Measurements from ENCODE around the gene PPP2R5C.

The PPP2R5C gene

DNA sequence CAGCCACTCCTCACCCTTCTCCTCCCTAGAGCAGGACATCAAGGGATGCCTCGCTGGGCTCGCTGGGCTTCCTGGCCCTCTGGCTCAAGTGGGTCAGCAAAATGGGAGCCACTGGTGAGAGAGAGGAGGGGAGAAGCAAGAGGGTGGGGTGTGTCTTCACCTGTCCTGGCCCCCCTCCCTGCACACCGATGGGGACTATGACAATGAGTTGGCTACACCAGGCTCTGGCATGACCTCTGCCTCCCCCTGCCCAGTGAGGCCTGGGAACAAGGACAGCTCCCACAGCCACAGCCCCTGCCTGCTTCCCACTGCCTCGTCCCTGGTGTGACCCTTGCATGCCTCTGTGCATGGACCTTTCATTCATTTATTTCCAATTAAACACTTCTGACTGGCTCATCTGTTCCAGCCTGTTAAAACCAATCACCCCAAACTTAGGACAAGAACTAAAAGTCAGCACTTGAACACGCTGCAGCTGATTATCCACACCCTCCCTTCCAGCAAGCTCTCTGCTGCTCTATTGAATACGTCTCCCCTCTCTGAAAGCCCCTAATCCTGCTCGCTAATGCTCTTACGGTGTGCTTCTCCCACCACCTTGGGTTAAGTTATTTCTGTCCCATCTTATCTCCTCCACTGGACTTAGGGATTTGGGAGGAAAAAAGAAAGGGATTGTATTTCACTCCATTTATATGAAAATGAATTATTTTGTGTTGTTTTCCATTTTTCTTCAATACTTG lies 5.8 kb upstream of the PPP2R5C start:
- DNase-seq (ENCODE audit: low spot score) = no peak

DNA sequence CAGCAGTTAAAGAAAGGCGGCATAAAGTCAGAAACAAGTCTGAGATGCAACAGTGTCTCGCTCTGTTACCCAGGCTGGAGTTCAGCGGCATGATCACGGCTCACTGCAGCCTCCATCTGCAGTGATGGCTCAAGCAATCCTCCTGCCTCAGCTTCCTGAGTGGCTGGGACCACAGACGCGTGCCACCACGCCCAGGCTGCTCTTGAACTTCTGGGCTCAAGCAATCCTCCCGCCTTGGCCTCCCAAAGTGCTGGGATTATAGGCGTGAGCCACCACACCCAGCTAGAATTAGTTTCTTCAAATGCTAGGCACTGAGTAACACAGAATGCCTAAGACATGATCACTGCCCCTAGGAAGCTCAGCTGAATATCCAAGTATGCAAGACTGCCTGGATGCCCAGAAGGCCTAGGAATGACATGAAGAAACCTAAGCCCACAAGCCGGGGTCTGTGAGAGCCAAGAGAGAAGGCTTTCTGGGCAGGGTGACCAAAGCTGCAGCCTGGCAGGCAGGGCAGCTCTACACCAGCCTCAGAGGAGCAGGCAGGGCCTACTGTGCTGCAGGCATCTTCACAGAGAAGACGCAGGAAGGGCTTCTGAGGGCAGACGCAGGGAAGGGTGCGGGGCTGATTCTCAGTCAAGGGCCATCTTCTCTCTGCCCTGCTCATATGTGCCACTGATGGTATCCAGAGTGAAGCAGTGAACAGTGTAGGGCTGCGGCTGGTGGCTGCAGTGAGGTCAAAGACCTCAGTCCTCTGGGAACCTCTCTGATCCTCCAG lies 4.3 kb upstream of the PPP2R5C start:
- no peak for DNase-seq (ENCODE audit: low spot score)

DNA sequence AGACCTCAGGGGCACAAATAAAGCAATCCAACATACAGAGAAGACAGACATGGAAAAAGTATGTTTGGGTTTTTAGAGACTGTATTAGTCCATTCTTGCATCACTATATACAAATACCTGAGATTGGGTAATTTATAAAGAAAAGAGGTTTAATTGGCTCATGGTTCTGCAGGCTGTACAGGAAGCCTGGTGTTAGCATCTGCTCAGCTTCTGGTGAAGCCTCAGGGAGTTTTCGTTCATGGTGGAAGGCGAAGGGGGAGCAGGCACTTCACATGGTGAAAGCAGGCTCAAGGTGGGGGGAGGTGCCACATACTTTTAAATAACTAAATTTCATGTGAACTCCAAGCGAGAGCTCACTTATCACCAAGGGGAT lies 3.7 kb upstream of the PPP2R5C start:
- no peak for DNase-seq (ENCODE audit: low spot score)

DNA sequence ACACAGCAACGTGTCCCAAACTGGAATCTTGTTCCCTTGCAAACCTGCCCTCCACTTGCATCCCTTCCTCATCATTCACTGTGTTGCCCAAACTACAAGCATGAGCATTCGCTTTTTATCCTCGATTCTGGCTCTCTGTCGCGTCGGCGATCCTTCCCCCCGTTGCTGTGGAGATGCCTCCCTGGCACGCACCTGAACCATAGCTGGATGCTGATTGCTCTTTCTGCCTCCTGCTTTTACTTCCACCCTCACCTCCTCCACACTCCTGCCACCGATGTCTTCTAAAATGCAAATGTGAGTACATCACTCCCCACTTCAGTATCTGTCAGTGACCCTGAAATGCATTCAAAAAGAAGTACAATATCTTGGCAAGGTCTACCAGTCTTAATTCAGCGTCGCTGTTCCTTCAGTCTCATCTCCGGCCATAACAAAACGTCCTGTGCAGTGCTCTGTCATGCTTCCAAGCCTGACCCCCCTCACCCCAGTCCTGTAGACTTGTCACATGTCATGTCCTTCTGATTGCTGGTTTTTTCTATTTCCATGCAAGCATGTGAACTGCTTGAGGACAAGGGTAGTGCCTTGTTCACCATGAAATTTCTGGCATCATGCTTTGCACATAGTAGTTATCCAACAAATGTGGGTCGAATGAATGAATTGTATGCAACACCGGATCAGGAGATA lies 2.5 kb upstream of the PPP2R5C start:
- DNase-seq (ENCODE audit: low spot score) = no peak

DNA sequence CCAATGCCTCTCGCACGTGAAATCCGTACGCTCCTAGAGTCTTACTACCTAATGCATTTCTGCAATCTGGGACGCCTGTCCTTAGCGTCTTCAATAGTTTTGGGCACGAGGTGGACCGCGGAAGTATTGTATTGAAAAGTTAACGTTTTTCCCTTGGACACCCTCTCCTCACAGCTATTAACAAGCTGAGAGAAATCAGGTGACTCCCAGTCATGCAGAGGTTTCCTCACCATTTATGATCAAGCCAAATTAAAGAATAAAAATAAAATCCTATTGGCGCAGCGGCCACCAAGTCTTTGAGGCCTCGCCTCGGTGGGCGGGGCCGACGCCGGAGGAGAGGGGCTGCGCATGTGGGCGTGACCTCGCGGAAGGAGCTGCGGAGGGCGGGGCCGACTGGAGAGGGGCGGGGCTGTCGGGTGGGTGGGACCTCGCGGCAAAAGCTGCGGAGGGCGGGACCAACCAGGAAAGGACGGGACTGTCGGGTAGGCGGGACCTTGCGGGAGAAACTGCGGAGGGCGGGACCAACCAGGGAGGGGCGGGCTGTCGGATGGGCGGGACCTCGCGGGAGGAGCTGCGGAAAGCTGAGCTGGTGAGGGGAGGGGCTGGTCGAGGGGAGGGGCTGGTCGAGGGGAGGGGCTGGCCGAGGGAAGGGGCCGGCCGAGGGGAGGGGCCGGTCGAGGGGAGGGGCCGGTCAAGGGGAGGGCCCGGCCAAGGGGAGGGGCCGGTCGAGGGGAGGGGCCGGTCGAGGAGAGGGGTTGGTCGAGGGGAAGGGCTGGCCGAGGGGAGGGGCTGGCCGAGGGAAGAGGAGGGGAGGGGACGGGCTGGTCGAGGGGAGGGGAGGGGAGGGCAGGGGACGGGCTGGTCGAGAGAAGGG lies 1.1 kb upstream of the PPP2R5C start:
- peak; percentile 98 for DNase-seq (ENCODE audit: low spot score)

DNA sequence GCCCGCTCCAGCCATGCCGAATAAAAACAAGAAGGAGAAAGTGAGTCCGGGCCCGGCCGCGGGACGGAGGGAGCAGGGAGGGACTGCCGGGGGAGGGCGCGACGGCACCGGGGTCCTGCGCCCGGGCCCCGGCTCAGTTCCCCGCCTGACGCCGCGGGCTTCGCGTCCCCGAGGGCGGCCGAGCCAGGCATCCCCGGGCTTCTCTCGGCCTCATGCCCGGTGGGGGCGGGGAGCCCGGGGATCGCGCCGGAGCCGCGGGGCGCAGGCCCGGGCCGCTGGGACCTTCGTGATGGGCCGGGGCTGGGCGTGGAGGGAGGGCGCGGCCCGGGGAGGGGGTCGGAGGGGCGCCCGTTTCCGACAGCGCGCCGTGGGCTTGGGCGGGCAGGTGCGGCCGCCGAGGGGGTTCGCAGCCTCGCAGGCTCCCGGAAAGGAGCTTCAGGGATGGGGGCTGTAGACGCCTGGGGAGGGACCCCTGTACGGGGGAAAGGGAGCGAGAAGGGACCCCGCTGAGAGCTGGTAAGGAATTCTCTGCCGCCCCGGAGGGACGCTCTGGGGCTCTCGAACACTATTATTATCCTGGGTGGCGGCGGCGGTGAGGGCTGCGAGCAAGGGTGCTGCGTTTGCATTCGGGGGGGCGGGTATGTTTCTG lies 496 bp downstream of the PPP2R5C start:
- peak; percentile 73 for DNase-seq (ENCODE audit: low spot score)

DNA sequence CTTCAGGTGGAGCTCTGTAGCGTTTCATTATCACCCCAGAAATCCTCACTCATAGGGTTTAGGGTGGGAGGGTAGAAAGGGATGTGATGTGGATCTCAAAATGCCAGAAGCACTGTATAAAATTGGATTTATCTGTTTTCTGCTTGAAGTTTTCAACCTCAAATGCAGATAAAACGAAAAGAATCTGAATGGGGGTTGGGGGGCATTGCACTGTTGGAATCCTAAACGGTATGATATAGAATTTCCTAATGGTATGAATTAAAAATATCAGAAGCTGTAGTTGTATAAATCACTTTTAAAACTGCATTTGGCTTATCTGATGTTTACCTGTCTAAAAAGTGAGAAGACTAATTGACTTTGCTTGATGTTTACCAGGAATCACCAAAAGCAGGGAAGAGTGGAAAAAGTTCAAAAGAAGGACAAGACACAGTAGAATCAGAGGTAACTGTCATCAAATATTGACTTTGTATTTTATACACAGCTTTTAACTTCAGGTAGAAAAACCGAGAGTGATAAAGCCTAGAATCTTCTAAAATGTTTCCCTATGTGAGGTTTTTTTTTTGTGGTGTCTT lies 1.1 kb downstream of the PPP2R5C start:
- DNase-seq (ENCODE audit: low spot score) = no peak

DNA sequence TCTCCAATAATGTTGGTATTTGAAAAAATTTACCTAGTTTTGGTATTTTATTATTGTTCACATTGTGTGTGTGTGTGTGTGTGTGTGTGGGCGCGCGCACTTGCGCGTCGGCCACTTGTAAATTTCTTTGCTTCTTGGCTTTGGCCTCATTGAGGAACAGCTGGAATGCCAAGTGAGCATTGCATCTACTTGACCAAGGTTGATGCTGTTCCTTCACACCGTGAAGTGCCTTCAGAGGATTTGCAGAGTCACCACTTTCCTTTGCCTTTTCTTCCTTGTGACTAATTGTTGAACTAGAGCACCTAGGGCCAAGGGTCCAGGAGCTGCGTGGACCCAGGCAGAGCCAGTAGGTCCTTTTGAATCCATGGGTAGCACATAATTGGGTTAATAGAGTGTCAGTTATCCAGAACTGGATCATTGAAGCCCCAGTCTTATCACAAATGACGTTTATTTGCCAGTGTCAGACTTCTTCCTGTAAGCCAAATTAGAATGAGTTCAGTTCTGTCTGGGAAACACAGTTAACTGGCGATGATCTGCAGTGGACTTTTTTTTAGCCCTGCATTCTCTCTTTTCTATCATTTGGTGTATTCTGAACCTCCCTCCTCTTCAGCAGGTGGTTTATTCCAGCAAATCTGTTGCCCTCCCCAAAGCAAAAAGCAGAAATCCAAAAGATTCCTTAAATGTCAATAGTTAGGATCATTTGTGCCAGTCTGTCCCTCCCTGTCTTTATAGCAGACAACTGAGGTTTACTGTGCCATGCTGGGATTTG lies 2.6 kb downstream of the PPP2R5C start:
- no peak for DNase-seq (ENCODE audit: low spot score)

DNA sequence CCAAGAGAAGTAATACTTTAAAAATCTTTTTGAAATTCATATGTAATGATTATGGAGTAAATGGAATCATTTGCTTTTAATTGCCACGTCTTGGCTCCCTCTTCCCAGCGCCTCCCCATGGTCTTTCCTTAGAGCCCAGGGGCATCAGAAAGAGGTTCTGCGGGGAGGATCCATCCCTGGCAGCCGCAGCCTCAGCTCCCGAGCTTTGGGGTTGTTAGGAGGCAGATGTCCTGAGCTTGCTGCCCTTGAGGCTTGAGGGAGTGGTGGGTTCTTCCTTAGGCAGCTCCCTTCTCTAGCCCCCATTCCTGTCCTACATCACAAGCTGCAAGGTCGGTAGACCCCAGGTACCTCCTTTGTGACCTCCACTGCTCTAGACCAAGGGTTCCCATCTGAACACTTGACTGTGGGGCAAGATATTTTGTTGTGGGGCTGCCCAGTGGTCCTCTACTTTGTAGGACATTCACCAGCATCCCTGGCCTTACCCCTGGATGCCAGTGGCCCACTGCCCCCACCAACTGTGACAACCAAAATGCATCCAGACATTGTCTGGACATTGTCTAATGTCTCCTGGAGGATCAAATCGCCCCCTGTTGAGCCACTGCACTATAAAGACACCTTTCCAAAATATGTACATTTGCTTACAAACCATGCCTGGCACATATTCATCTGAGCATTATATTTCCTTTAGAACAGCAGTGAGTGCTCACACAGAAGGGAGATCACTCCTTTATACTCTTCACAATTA lies 6.3 kb downstream of the PPP2R5C start:
- no peak for DNase-seq (ENCODE audit: low spot score)

DNA sequence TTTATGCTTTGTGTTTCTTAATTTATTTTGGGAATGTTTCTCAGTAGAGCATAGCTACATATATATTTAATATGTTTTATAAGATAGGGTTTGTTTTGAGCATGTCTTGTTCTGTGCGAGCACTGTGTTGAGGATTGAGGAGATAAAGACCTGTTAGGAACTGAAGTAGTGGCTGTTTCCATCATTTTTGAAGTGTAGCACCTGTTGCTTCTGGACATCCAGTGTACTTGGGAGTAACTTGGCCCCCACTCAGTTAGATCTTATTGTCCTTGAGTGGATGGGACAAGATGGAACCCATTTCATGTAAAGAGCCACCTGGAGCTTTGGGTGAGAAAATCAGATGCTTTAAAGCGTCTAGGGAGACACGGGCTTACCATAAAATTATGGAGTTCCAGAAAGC lies 8.7 kb downstream of the PPP2R5C start:
- no peak for DNase-seq (ENCODE audit: low spot score)

DNA sequence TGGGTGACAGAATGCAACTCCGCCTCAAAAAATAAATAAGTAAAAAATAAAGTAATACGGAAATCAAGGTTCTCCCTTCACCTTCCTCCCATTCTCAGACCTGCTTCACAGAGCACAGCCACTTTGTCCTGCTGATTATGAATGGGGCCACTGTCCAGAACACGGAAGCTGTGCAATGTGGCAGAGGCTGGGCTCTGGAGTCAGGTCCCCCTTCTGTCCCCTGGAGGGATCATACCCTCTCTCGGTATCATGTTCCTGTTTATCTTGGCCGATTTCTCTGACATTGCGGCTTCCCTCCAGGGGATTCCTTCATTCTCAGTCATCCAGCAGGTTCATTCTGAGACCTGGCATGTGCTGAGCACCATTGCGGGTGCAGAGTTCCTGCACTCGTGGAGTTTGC lies 11.3 kb downstream of the PPP2R5C start:
- DNase-seq (ENCODE audit: low spot score) = no peak

DNA sequence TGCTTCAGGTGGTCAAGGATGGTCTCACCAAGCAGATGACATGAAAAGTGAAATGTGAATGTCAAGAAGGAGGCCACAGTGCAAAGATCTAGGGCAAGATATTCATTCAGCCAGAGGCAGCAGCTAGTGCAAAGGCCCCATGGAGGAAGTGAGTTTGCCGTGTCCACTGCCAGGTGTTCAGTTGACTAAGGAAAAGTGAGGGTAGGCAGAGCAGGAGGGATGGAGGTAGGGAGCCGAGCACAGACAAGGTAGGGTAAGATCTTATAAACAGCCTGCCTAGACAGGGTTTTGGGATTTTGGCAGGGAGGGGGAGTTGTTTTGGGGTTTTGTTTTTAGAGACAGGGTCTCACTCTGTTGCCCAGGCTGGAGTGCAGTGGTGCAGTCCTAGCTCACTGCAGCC lies 11.9 kb downstream of the PPP2R5C start:
- no peak for DNase-seq (ENCODE audit: low spot score)

DNA sequence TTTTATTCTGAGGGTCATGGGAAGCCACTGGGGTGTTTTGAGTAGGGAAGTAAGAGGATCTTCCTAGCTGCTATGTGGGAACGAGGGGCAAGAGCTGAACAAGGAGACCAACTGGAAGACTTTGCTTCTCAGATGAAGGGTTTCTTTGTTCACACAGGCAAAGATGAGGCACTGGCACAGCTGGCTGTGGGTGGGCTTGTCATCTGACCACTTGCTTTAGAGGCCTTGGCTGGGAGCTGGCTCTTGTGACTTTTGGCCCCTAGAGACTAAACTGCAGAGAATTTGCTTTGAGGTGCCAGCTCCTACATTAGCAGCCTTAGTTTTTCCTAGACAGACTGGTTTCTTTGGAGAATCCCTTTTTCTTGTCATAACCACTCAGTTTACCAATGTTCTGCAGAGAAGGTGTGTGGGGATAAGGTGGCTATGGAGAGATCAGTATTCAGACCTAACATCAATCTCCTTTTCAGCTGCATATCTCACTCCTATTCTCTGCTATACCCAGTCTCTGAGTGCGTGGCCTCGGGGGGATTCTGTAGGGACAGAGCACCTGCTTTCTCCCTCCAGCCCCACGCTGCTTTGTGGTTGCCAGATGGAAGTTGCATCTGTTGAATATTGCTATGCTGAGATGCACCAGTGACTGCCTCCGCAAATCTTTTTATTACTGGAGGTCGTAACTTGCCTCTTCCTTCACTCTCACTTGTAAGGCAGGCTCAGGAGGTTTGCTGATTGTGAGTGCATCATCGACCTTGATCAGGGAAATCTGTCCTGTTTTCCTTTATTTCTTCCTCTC lies 12.7 kb downstream of the PPP2R5C start:
- no peak for DNase-seq (ENCODE audit: low spot score)

DNA sequence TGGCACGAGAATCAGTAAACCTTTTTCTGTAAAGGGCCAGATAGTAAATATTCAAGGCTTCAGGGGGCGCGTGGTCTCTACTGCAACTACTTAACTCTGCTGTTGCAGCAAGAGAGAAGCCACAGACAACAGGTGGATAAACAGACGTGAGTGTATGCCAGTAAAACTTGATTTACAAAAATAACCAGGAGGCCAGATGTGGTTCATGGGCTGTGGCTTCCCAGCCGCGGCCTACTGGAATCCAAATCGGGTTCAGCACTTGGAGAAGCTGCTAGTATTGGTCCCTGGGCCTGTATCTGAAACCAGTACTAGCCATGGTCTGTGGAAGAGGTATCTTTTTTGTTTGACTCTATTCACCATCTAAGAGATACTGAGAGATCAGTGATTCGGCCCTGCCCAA lies 13.3 kb downstream of the PPP2R5C start:
- no peak for DNase-seq (ENCODE audit: low spot score)

DNA sequence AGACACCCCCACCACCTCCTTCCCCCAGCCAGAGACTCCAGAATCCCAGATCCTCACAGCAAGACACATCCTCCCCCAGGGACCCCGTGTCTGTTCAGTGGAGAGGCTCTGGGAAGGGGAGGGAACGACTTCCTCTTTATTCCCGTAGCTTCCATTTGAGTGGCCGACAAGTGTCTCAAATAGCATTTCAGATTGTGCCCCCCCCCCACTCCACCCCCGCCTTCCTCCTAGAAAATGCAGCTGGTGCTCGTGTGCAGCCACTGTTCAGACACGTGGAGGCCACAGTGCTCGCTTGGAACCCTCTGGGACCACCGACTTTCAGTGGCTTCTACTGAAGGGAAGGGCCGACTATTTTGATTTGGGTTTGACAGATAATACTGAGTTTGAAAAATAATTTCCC lies 14.3 kb downstream of the PPP2R5C start:
- no peak for DNase-seq (ENCODE audit: low spot score)

DNA sequence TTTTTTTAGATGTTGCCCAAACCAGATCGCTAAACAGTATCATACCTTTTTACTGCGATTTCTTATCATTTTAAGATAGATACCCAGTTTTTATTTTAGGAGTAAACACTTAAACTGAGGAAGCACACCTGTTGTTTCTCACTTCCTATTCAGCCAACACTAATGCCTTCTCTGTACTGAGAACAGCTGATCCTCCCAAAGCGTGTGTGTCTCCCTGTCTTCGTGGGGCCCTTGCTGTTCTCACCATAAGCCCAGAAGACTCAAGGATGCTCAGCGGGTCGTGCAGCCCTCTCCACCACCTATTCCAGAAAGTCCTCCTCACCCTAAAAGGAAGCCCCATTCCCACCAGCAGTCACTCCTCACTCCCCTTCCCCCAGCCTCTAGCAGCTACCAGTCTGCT lies 14.8 kb downstream of the PPP2R5C start:
- DNase-seq (ENCODE audit: low spot score) = no peak

DNA sequence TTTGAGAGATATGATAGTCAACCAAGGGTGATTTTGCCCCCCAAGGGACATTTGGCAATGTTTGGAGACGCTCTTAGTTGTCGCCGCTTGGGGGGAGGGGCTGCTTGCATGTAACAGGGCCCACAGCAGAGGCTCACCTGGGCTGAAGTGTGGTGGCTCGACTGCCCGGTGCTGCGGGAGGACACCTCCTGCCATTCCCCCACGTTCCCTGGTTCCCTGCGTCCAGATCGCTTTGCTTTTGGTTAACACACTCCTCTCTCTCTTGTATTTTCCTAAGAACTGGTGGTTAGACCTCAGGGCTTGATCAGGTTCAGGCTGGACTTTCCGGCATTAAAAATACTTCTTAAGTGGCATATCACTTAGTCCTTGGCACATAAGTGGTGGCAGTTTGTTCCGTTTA lies 18.9 kb downstream of the PPP2R5C start:
- DNase-seq (ENCODE audit: low spot score) = no peak

DNA sequence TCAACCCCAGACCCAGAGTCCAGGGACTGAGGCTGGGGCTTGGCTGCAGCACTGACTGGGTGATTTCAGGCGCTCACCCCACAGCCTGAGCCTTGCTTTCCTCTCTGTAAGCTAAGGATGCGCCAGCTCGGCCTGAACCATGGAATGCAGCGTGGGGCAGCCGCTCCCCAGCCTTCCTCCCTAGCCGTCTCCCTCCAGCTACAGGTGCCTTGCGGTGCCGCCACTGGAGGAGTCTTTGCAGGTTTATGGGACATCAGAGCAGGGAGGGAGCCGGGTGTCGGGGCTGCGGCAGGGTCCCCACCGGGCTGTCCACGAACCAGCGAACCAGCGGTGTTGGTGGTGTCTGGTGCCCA lies 19.4 kb downstream of the PPP2R5C start:
- peak; percentile 35 for DNase-seq (ENCODE audit: low spot score)

Measured in AG20443 (cell line).